ENCODE data around the gene DST.

The DST gene

DNA sequence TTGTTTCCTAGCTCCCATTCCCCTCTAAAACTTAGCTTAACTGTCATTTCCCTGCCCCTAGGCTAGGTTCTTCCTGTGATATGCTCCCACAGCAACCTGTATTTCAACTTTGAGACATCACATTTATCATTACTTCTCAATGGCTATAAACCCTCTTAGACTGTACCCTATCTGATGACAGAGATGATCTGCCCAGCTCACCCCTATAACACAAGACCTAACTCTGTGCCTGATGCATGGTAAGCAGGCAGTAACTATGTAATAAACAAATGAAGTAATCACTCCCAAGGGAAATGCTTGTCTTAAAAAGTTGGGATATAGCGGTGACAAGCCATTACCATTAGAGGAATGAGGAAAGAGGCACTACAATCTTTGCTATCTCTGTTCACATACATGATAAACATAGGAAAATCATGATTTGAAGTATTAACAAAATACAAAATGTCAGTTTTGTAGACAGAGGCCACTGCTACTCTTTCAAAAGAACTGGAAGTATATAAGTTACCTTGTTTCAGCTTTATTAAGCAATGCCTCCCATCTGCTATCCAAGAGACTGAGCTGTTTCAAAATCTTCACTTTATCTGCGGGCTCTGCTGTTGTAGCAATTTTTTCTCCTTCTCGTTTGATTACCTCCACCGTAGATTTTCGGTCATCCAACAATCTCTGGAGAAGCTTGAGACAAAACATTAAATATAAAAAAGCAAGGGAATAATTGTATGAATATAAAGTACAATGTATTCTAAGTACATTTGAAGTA is 110.7 kb downstream of the DST start:
- Histone ChIP-seq H2AFZ (ENCODE audit: low read length) (no peak overlapping the region), H4K8ac (ENCODE audit: low read depth, low read length) (no peak overlapping the region), H3K4me1 (ENCODE audit: control insufficient read depth in 2 of 2, insufficient read depth in 1 of 2, low read depth in 1 of 2, low read length in 2 of 2) (peaks cover 0 to 3% of the 10 kb centered on the region in 2 donors), H3K27me3 (ENCODE audit: control insufficient read depth in 3 of 3, insufficient read depth in 3 of 3, low read depth in 1 of 3, low read length in 3 of 3) (no peaks in the 10 kb centered on the region), H3K4me3 (ENCODE audit: low read length in 2 of 2) (no peak overlapping the region), H2BK120ac (ENCODE audit: low read depth, low read length) (no peak overlapping the region), H3K4ac (ENCODE audit: low read length) (no peak overlapping the region), H3K9ac (ENCODE audit: low read depth, low read length, poor library complexity) (no peak overlapping the region), H3K27ac (replicated peaks; ENCODE audit: low read length) (no peak overlapping the region), H3K23ac (ENCODE audit: low read depth, low read length, poor library complexity) (no peak overlapping the region), H3K14ac (ENCODE audit: low read length) (no peak overlapping the region), H2BK12ac (ENCODE audit: low read length) (no peak overlapping the region), H2BK15ac (ENCODE audit: low read length) (no peak overlapping the region), H3K79me1 (ENCODE audit: low read depth, low read length) (peaks cover 2% of the 10 kb centered on the region), H2AK5ac (ENCODE audit: low read depth, low read length) (no peak overlapping the region), H3K18ac (ENCODE audit: low read length) (no peak overlapping the region), H2BK5ac (ENCODE audit: low read length) (no peak overlapping the region), H3K36me3 (replicated peaks in 1 of 2; ENCODE audit: control insufficient read depth in 2 of 2, insufficient read depth in 2 of 2, low read length in 2 of 2) (peaks cover 2 to 97% of the 10 kb centered on the region in 2 donors), H3K9me3 (replicated peaks in 1 of 2; ENCODE audit: control insufficient read depth in 2 of 2, insufficient read depth in 1 of 2, low read depth in 1 of 2, low read length in 2 of 2) (no peaks in the 10 kb centered on the region), H4K91ac (ENCODE audit: low read depth, low read length, poor library complexity) (no peak overlapping the region), H3K4me2 (ENCODE audit: insufficient read depth, low read length, poor library complexity, severe bottlenecking) (no peak overlapping the region)
- no CpG with 5 or more reads among the region's 5 CpGs for WGBS, 2 donors (ENCODE audit: extremely low coverage in 2 of 2, insufficient read length in 2 of 2, insufficient replicate concordance in 1 of 2)
- no peak for DNase-seq (ENCODE audit: low spot score)

- H2BK12ac ChIP-seq (ENCODE audit: low read length): no peak overlapping the region
- H4K91ac ChIP-seq (ENCODE audit: low read depth, low read length, poor library complexity): no peak overlapping the region
- H3K14ac ChIP-seq (ENCODE audit: low read length): no peak overlapping the region
- DNase-seq (ENCODE audit: low spot score): no peak
- no peak overlapping the region for H2AFZ ChIP-seq (ENCODE audit: low read length)
- H3K4me2 ChIP-seq (ENCODE audit: insufficient read depth, low read length, poor library complexity, severe bottlenecking): no peak overlapping the region
- H3K18ac ChIP-seq (ENCODE audit: low read length): no peak overlapping the region
- H4K8ac ChIP-seq (ENCODE audit: low read depth, low read length): no peak overlapping the region
- peaks cover 2% of the 10 kb centered on the region for H3K79me1 ChIP-seq (ENCODE audit: low read depth, low read length)
- no peak overlapping the region for H3K27ac ChIP-seq (replicated peaks; ENCODE audit: low read length)
- H2AK5ac ChIP-seq (ENCODE audit: low read depth, low read length): no peak overlapping the region
- H3K9me3 ChIP-seq (replicated peaks in 1 of 2; ENCODE audit: control insufficient read depth in 2 of 2, insufficient read depth in 1 of 2, low read depth in 1 of 2, low read length in 2 of 2): no peaks in the 10 kb centered on the region
- H3K27me3 ChIP-seq (ENCODE audit: control insufficient read depth in 3 of 3, insufficient read depth in 3 of 3, low read depth in 1 of 3, low read length in 3 of 3): no peaks in the 10 kb centered on the region
- WGBS, 2 donors (ENCODE audit: extremely low coverage in 2 of 2, insufficient read length in 2 of 2, insufficient replicate concordance in 1 of 2): no CpG with 5 or more reads among the region's 4 CpGs
- H3K4ac ChIP-seq (ENCODE audit: low read length): no peak overlapping the region
- H3K36me3 ChIP-seq (replicated peaks in 1 of 2; ENCODE audit: control insufficient read depth in 2 of 2, insufficient read depth in 2 of 2, low read length in 2 of 2): peaks cover 2 to 99% of the 10 kb centered on the region in 2 donors
- H2BK120ac ChIP-seq (ENCODE audit: low read depth, low read length): no peak overlapping the region
- H3K4me3 ChIP-seq (ENCODE audit: low read length in 2 of 2): no peak overlapping the region
- H2BK15ac ChIP-seq (ENCODE audit: low read length): no peak overlapping the region
- no peak overlapping the region for H3K9ac ChIP-seq (ENCODE audit: low read depth, low read length, poor library complexity)
- peaks cover 2 to 12% of the 10 kb centered on the region in 2 donors for H3K4me1 ChIP-seq (ENCODE audit: control insufficient read depth in 2 of 2, insufficient read depth in 1 of 2, low read depth in 1 of 2, low read length in 2 of 2)
- H3K23ac ChIP-seq (ENCODE audit: low read depth, low read length, poor library complexity): no peak overlapping the region
- H2BK5ac ChIP-seq (ENCODE audit: low read length): no peak overlapping the region
These were observed 113.0 kb downstream of the DST start for GRCh38 chr6:56529594-56530191.

- Histone ChIP-seq H3K14ac (ENCODE audit: low read length) (no peak overlapping the region), H4K91ac (ENCODE audit: low read depth, low read length, poor library complexity) (no peak overlapping the region), H3K9me3 (replicated peaks in 1 of 2; ENCODE audit: control insufficient read depth in 2 of 2, insufficient read depth in 1 of 2, low read depth in 1 of 2, low read length in 2 of 2) (no peaks in the 10 kb centered on the region), H3K4me1 (ENCODE audit: control insufficient read depth in 2 of 2, insufficient read depth in 1 of 2, low read depth in 1 of 2, low read length in 2 of 2) (peaks cover 2 to 11% of the 10 kb centered on the region in 2 donors), H3K79me1 (ENCODE audit: low read depth, low read length) (peaks cover 2% of the 10 kb centered on the region), H3K36me3 (replicated peaks in 1 of 2; ENCODE audit: control insufficient read depth in 2 of 2, insufficient read depth in 2 of 2, low read length in 2 of 2) (peaks cover 0 to 99% of the 10 kb centered on the region in 2 donors), H3K4ac (ENCODE audit: low read length) (no peak overlapping the region), H2BK15ac (ENCODE audit: low read length) (no peak overlapping the region), H3K9ac (ENCODE audit: low read depth, low read length, poor library complexity) (no peak overlapping the region), H3K4me2 (ENCODE audit: insufficient read depth, low read length, poor library complexity, severe bottlenecking) (no peak overlapping the region), H3K23ac (ENCODE audit: low read depth, low read length, poor library complexity) (no peak overlapping the region), H2BK120ac (ENCODE audit: low read depth, low read length) (no peak overlapping the region), H3K18ac (ENCODE audit: low read length) (no peak overlapping the region), H4K8ac (ENCODE audit: low read depth, low read length) (no peak overlapping the region), H2BK5ac (ENCODE audit: low read length) (no peak overlapping the region), H3K27me3 (ENCODE audit: control insufficient read depth in 3 of 3, insufficient read depth in 3 of 3, low read depth in 1 of 3, low read length in 3 of 3) (no peaks in the 10 kb centered on the region), H2BK12ac (ENCODE audit: low read length) (no peak overlapping the region), H2AK5ac (ENCODE audit: low read depth, low read length) (no peak overlapping the region), H3K27ac (replicated peaks; ENCODE audit: low read length) (no peak overlapping the region), H2AFZ (ENCODE audit: low read length) (no peak overlapping the region), H3K4me3 (ENCODE audit: low read length in 2 of 2) (no peak overlapping the region)
- no CpG with 5 or more reads among the region's 3 CpGs for WGBS, 2 donors (ENCODE audit: extremely low coverage in 2 of 2, insufficient read length in 2 of 2, insufficient replicate concordance in 1 of 2)
- no peak for DNase-seq (ENCODE audit: low spot score)
These were observed 114.3 kb downstream of the DST start for GRCh38 chr6:56528412-56528841.

- Histone ChIP-seq H3K18ac (ENCODE audit: low read length) (no peak overlapping the region), H3K27ac (replicated peaks; ENCODE audit: low read length) (no peak overlapping the region), H3K27me3 (ENCODE audit: control insufficient read depth in 3 of 3, insufficient read depth in 3 of 3, low read depth in 1 of 3, low read length in 3 of 3) (no peaks in the 10 kb centered on the region), H2BK12ac (ENCODE audit: low read length) (no peak overlapping the region), H4K91ac (ENCODE audit: low read depth, low read length, poor library complexity) (no peak overlapping the region), H3K79me1 (ENCODE audit: low read depth, low read length) (peaks cover 2% of the 10 kb centered on the region), H3K4me2 (ENCODE audit: insufficient read depth, low read length, poor library complexity, severe bottlenecking) (no peak overlapping the region), H3K4ac (ENCODE audit: low read length) (no peak overlapping the region), H2BK120ac (ENCODE audit: low read depth, low read length) (no peak overlapping the region), H2BK5ac (ENCODE audit: low read length) (no peak overlapping the region), H3K36me3 (replicated peaks in 1 of 2; ENCODE audit: control insufficient read depth in 2 of 2, insufficient read depth in 2 of 2, low read length in 2 of 2) (peaks cover 0 to 98% of the 10 kb centered on the region in 2 donors), H4K8ac (ENCODE audit: low read depth, low read length) (no peak overlapping the region), H3K9me3 (replicated peaks in 1 of 2; ENCODE audit: control insufficient read depth in 2 of 2, insufficient read depth in 1 of 2, low read depth in 1 of 2, low read length in 2 of 2) (no peaks in the 10 kb centered on the region), H3K4me3 (ENCODE audit: low read length in 2 of 2) (no peak overlapping the region), H2AK5ac (ENCODE audit: low read depth, low read length) (no peak overlapping the region), H3K14ac (ENCODE audit: low read length) (no peak overlapping the region), H3K9ac (ENCODE audit: low read depth, low read length, poor library complexity) (no peak overlapping the region), H3K4me1 (ENCODE audit: control insufficient read depth in 2 of 2, insufficient read depth in 1 of 2, low read depth in 1 of 2, low read length in 2 of 2) (peaks cover 2 to 11% of the 10 kb centered on the region in 2 donors), H3K23ac (ENCODE audit: low read depth, low read length, poor library complexity) (no peak overlapping the region), H2AFZ (ENCODE audit: low read length) (no peak overlapping the region), H2BK15ac (ENCODE audit: low read length) (no peak overlapping the region)
- no peak for DNase-seq (ENCODE audit: low spot score)
These were observed 114.8 kb downstream of the DST start for GRCh38 chr6:56527934-56528333.

Measured in neuronal stem cell (in vitro differentiated cells).